ENCODE measurements around the gene FBLN5.

DNA sequence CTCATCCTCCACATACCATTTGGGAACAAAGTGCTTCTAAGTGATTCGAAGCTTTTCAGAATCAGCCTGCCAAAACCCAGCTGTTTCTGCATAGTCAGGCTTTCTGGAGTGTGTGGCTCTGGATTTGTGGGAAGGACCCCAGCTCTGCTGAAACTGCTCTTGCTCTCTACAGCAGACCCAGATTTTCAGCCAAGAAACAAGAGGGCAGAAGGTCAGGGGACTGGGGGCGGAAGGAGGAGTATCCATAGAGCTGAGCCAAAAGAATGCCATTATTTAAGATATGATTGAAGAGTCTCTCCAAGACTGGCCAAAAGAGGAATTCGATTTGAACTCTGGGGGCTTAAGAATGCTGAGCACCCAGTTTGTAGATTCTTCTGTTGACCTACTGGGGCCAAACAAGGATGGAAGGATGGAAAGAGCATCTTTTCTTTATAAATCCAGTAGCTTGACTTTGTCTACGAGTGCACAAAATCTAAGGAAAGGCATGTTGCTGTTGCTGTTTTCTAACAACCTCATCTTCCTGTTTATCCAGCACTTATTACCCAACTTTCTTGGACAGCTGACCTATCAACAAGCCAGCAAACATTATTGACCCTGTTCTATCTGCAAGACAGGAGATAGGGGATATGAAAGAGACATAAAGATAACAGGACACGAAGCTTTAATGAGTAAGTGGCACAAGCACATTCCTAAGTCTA is 29.2 kb downstream of the FBLN5 start:
- no peak for TF ChIP-seq MAX (IDR thresholded peaks at IDR 0.05; ENCODE audit: low read depth)
- no peak for TF ChIP-seq EP300 (IDR thresholded peaks at IDR 0.05; ENCODE audit: borderline replicate concordance in 1 of 2, low read depth in 1 of 2, low read length in 1 of 2)
- TF ChIP-seq, protein P1, sequence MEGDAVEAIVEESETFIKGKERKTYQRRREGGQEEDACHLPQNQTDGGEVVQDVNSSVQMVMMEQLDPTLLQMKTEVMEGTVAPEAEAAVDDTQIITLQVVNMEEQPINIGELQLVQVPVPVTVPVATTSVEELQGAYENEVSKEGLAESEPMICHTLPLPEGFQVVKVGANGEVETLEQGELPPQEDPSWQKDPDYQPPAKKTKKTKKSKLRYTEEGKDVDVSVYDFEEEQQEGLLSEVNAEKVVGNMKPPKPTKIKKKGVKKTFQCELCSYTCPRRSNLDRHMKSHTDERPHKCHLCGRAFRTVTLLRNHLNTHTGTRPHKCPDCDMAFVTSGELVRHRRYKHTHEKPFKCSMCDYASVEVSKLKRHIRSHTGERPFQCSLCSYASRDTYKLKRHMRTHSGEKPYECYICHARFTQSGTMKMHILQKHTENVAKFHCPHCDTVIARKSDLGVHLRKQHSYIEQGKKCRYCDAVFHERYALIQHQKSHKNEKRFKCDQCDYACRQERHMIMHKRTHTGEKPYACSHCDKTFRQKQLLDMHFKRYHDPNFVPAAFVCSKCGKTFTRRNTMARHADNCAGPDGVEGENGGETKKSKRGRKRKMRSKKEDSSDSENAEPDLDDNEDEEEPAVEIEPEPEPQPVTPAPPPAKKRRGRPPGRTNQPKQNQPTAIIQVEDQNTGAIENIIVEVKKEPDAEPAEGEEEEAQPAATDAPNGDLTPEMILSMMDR (IDR thresholded peaks at IDR 0.05): no peak
- TF ChIP-seq, protein P2, sequence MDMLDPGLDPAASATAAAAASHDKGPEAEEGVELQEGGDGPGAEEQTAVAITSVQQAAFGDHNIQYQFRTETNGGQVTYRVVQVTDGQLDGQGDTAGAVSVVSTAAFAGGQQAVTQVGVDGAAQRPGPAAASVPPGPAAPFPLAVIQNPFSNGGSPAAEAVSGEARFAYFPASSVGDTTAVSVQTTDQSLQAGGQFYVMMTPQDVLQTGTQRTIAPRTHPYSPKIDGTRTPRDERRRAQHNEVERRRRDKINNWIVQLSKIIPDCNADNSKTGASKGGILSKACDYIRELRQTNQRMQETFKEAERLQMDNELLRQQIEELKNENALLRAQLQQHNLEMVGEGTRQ (IDR thresholded peaks at IDR 0.05; ENCODE audit: borderline replicate concordance, low read depth, low read length): no peak
- TF ChIP-seq GABPA (IDR thresholded peaks at IDR 0.05; ENCODE audit: low read depth): no peak
- TF ChIP-seq RCOR1 (IDR thresholded peaks at IDR 0.05; ENCODE audit: low read length): no peak
- no peak for TF ChIP-seq EZH2phosphoT487 (IDR thresholded peaks at IDR 0.05; ENCODE audit: borderline replicate concordance, low read depth)
- TF ChIP-seq GATA2 (CRISPR knock-in tag; IDR thresholded peaks at IDR 0.05): no peak
- TF ChIP-seq POLR2AphosphoS5 (IDR thresholded peaks at IDR 0.05; ENCODE audit: low read depth, low read length): no peak
